ENCODE results near the gene RANBP17. TPM values are rescaled to one million over a fixed set of nuclear protein-coding genes. Genes with fewer than 3 reads are reported as not detected.

Gene RANBP17
- total and polyA plus RNA-seq, 9 of the 15 experiments (the other 6 are each of a cell fraction or from before 2014, with no cell fraction given): not detected

- Histone ChIP-seq H4K20me1 (replicated peaks; ENCODE audit: control insufficient read depth, insufficient read depth, low read length) (no peaks in the 10 kb centered on the region), H3K27ac (ENCODE audit: extremely low read depth, low read depth, low read length) (no peak overlapping the region), H3K36me3 (ENCODE audit: control insufficient read depth, insufficient read depth, low read length) (no peaks in the 10 kb centered on the region), H3K9ac (ENCODE audit: insufficient read depth in 1 of 2, low read depth in 2 of 2, low read length in 2 of 2) (no peak overlapping the region), H2AFZ (ENCODE audit: low read depth, low read length) (no peak overlapping the region), H3K27me3 (ENCODE audit: control insufficient read depth in 2 of 2, insufficient read depth in 2 of 2, low read length in 2 of 2) (no peaks in the 10 kb centered on the region), H3K9me3 (replicated peaks; ENCODE audit: control insufficient read depth, insufficient read depth, low read depth, low read length) (no peaks in the 10 kb centered on the region), H3K4me3 (no peak overlapping the region), H3K79me2 (ENCODE audit: control insufficient read depth, insufficient read depth, low read length) (no peaks in the 10 kb centered on the region), H3K4me2 (ENCODE audit: insufficient read depth, low read length) (no peak overlapping the region), H3K4me1 (replicated peaks in 1 of 2; ENCODE audit: control insufficient read depth in 2 of 2, insufficient read depth in 2 of 2, low read length in 2 of 2) (no peaks in the 10 kb centered on the region), H3K9me1 (ENCODE audit: control insufficient read depth, insufficient read depth, low read length) (no peaks in the 10 kb centered on the region)
- in situ Hi-C loops (cut with MboI) (no loop called here), intact Hi-C loops (cut with micrococcal nuclease) (no loop called here)
- no TSS peak for BruUV-seq (replicated peaks)
- POLR2A ChIA-PET: no interaction called here
- DNase-seq (ENCODE audit: extremely low read depth in 1 of 4, low spot score in 3 of 4): no peak
- no peak for ATAC-seq
- FAIRE-seq: no peak
- WGBS (ENCODE audit: insufficient coverage, low coverage, missing lambda C conversion rate): 0% methylated on average over 6 of the region's 6 CpGs
- TF ChIP-seq MEF2D (tag; conservative IDR thresholded peaks at IDR 0.05; ENCODE audit: low read depth): no peak
- no peak for TF ChIP-seq GABPA (tag; conservative IDR thresholded peaks at IDR 0.05; ENCODE audit: low read depth)
- TF ChIP-seq LEF1 (IDR thresholded peaks at IDR 0.05): no peak
- TF ChIP-seq ZBTB17 (CRISPR knock-in tag; IDR thresholded peaks at IDR 0.05): no peak
- no peak for TF ChIP-seq TCF7L2 (IDR thresholded peaks at IDR 0.05; ENCODE audit: low read depth, low read length)
- TF ChIP-seq MAFF (IDR thresholded peaks at IDR 0.05; ENCODE audit: low read length): no peak
- no peak for TF ChIP-seq NCOA4 (IDR thresholded peaks at IDR 0.05; ENCODE audit: partially characterized antibody)
- TF ChIP-seq ZNF717 (CRISPR knock-in tag; IDR thresholded peaks at IDR 0.05): no peak
- TF ChIP-seq, protein P1, sequence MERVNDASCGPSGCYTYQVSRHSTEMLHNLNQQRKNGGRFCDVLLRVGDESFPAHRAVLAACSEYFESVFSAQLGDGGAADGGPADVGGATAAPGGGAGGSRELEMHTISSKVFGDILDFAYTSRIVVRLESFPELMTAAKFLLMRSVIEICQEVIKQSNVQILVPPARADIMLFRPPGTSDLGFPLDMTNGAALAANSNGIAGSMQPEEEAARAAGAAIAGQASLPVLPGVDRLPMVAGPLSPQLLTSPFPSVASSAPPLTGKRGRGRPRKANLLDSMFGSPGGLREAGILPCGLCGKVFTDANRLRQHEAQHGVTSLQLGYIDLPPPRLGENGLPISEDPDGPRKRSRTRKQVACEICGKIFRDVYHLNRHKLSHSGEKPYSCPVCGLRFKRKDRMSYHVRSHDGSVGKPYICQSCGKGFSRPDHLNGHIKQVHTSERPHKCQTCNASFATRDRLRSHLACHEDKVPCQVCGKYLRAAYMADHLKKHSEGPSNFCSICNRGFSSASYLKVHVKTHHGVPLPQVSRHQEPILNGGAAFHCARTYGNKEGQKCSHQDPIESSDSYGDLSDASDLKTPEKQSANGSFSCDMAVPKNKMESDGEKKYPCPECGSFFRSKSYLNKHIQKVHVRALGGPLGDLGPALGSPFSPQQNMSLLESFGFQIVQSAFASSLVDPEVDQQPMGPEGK (CRISPR knock-in tag; IDR thresholded peaks at IDR 0.05; ENCODE audit: borderline replicate concordance): no peak
- no peak for TF ChIP-seq IFI16 (CRISPR knock-in tag; IDR thresholded peaks at IDR 0.05)
- TF ChIP-seq HMG20A (CRISPR knock-in tag; conservative IDR thresholded peaks at IDR 0.05): no peak
- TF ChIP-seq, protein P2, sequence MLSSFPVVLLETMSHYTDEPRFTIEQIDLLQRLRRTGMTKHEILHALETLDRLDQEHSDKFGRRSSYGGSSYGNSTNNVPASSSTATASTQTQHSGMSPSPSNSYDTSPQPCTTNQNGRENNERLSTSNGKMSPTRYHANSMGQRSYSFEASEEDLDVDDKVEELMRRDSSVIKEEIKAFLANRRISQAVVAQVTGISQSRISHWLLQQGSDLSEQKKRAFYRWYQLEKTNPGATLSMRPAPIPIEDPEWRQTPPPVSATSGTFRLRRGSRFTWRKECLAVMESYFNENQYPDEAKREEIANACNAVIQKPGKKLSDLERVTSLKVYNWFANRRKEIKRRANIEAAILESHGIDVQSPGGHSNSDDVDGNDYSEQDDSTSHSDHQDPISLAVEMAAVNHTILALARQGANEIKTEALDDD (IDR thresholded peaks at IDR 0.05): no peak
- TF ChIP-seq ZC3H11A (IDR thresholded peaks at IDR 0.05; ENCODE audit: low read depth, low read length): no peak
- no peak for TF ChIP-seq TCFL5 (CRISPR knock-in tag; conservative IDR thresholded peaks at IDR 0.05)
- no peak for TF ChIP-seq ZNF134 (CRISPR knock-in tag; conservative IDR thresholded peaks at IDR 0.05)
- no peak for TF ChIP-seq MYNN (IDR thresholded peaks at IDR 0.05)
- TF ChIP-seq MYNN (CRISPR knock-in tag; IDR thresholded peaks at IDR 0.05): no peak
- CTCF ChIA-PET (ENCODE audit: low intra/inter-chr PET ratio): no interaction called here
Observed at GRCh38 chr5:171143926-171144325, 282.1 kb downstream of the RANBP17 start.

Measured in K562 (cell line).